ENCODE data around the gene RNF39.

DNA sequence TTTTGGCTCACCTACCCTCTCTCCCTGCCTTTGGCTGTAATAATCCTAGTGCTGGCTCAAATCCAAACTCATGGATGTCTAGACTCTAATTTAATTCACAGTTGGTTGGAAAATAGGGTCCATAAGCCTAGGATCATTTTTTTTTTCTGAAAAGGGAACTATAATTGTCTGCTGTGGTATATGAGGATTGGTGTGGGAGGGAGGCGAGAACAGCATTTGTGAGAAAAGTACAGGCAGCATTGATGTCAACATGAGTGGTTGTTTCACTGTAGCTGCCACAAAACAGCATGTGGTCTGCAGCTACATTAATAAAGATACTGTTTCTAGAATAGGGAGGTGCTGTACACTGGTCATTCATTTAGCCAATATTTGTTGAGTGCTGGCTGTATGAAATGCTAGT, 33.1 kb downstream of the RNF39 start:
- no peak for TF ChIP-seq CTCF (conservative IDR thresholded peaks at IDR 0.05; ENCODE audit: low read depth, low read length)
- TF ChIP-seq EZH2 (IDR thresholded peaks at IDR 0.05; ENCODE audit: borderline replicate concordance, low read depth, low read length, poor library complexity, severe bottlenecking) = no peak
